ENCODE data around the gene SASH1.

GRCh38 chr6:148317051-148317450 lies 25.6 kb upstream of the SASH1 start:
- TF ChIP-seq EZH2phosphoT487 (IDR thresholded peaks at IDR 0.05; ENCODE audit: borderline replicate concordance, low read length) (no peak), CTCF (IDR thresholded peaks at IDR 0.05; ENCODE audit: low read depth, low read length, poor library complexity, severe bottlenecking) (no peak)

All from DOHH2 (cell line).